BJ (cell line): ENCODE results near the gene ERGIC1. TPM values are rescaled to one million over a fixed set of nuclear protein-coding genes. Genes with fewer than 3 reads are reported as not detected.
"Not testable (repeated sequence)": the region's sequence is repeated elsewhere in the genome, so short reads cannot be mapped to it uniquely, and the experiment has no call there.

ENCODE experiments used
- CTCF ChIA-PET: fragments of 350-600 bp; formaldehyde crosslinking; extraction: SDS; loops from one replicate; lab custom pipeline; 2021; ENCODE audit warnings: antibody characterized with exemption, inconsistent platforms; lab: Yijun Ruan, JAX
- POLR2A ChIA-PET: fragments of 300-600 bp; sonication (Branson Sonifier 250); formaldehyde crosslinking; extraction: SDS; loops from one replicate; lab custom pipeline; 2021; ENCODE audit warnings: antibody characterized with exemption; lab: Charles Lee
- DNase-seq: peaks from one replicate; pipeline ENCODE4 v3.0.0-alpha.2; 2011; ENCODE audit warnings: low read depth
- H3K27me3 ChIP-seq: 2 replicates; pipeline ENCODE4 v1.6.0; 2011; ENCODE audit warnings: low read length; ENCODE audit not compliant: control insufficient read depth, insufficient read depth
- H3K36me3 ChIP-seq: 2 replicates; pipeline ENCODE4 v1.5.1; 2011; ENCODE audit warnings: low read length; ENCODE audit not compliant: control insufficient read depth, insufficient read depth
- H3K4me3 ChIP-seq: 2 replicates; pipeline ENCODE4 v1.5.1; 2011; ENCODE audit warnings: low read depth, mild to moderate bottlenecking, control low read depth, low read length
- CTCF ChIP-seq: IDR thresholded peaks from 2 replicates; pipeline ENCODE4 v1.5.1; 2011; ENCODE audit warnings: low read depth, mild to moderate bottlenecking, control low read depth, inconsistent platforms, low read length, moderate library complexity; ENCODE audit not compliant: insufficient read depth
- polyA plus RNA-seq: library from polyadenylated mRNA; depleted of rRNA; stranded (reverse); fragments of >200 nt; gene quantifications from 2 replicates; pipeline ENCODE4 v1.2.3, GENCODE V29; 2011

The ERGIC1 gene
- polyA plus RNA-seq, 1 experiment = 216 TPM

DNA sequence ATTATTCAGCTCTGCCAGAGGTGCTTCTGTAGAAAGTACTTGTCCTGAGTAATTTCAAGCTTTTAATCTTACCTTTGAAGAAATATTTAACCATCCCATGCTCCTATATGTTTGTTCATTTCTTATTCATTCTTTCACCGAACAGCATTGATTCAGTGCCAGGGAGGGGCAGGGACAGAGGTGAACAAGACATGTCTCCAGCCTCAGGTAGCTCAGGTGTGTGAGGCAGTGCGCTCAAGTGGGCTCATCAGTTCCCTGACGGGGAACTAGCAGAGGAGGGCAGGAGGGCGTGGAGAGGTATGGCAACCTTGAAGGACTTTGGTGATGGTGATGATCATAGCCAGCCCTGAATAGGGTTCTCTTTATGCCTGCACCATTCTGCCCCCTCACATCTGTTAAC lies 25.9 kb downstream of the ERGIC1 start:
- CTCF ChIA-PET = interaction anchor here (0.6 to 1.8 kb wide), 5 partner anchors 9 to 1023 kb away, joined by 3 to 5 read pairs (median 3); no protein-coding TSS in a partner anchor
- Histone ChIP-seq H3K27me3 (no peaks in the 10 kb centered on the region), H3K4me3 (no peak overlapping the region), H3K36me3 (no peaks in the 10 kb centered on the region)
- TF ChIP-seq CTCF = no peak
- POLR2A ChIA-PET = interaction anchor here (1.0 to 1.8 kb wide), 3 partner anchors 84 to 93 kb away, joined by 3 to 8 read pairs (median 8); no protein-coding TSS in a partner anchor
- DNase-seq = no peak

DNA sequence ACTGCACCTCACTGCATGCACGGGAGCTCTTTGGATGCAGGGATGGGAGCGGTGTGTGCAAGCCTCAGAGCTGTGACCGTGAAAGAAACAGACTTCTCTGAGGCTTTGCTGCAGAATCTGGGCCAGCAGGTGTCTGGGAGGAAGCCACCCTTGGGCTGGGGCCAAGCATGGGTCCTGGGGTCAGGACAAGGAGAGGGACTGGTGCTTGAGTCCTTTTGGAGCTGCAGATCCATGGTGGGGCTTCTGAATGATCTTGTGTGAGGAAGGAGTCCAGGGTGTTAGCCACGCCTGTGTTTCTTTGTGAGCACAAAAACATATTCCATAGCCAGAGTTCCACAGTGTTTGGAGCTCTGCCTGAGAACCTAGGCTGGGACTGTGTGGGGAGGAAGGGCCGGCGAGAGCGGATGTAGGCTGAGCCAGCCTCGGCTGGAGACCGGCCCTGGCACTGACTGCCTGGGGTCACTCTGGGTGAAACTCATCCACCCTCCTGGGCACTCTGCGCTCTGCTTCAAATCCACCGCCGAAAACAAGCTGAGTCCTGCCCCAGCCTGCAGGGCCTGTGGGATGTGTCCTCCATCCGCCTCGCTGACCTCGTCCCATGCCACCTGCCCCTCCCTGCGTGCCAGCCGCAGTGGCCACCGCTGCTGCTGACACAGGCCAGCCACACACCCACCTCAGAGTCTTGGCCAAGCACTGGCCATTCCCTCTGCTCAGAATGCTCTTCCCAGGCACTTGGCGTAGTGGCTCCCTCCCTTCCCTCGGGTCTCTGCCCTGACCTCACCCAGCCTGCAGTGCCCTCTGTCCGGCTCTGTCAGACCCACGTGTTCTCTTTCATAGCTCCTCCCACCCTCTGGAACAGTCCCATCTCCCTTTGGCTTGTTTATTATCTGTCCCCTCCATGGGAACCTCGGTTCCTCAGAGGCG lies 26.7 kb downstream of the ERGIC1 start:
- no peak for DNase-seq
- Histone ChIP-seq H3K4me3 (no peak overlapping the region), H3K27me3 (no peaks in the 10 kb centered on the region), H3K36me3 (no peaks in the 10 kb centered on the region)
- ChIA-PET POLR2A (interaction anchor here (0.5 to 1.1 kb wide), 3 partner anchors 85 to 94 kb away, joined by 3 to 8 read pairs (median 4); partner anchors contain the start of gene DUSP1), CTCF (interaction anchor here (0.6 to 1.8 kb wide), 4 partner anchors 8 to 1022 kb away, joined by 3 to 5 read pairs (median 3); no protein-coding TSS in a partner anchor)
- TF ChIP-seq CTCF = no peak

DNA sequence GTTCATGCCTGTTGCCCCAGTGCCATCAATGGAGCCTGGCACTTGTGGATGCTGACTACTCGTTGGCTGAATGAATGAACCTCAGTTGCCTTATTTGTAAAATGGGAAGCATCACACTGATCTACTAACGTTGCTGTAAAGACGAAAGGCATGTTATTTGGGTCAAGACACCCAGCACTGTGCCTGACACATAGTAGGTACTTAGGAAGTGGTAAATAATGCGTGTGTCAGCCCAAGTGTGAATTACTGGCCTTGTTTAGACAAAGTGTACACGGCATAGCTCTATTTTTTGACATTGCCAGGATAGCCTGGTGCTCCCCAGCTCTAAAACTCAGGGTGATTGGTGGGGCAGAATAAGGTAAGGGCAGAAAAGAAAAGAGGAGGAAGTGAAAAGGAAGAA lies 27.4 kb downstream of the ERGIC1 start:
- DNase-seq = no peak
- no peaks in the 10 kb centered on the region for H3K36me3 ChIP-seq
- TF ChIP-seq CTCF = no peak
- H3K4me3 ChIP-seq = no peak overlapping the region
- ChIA-PET CTCF (interaction anchor here (1.8 kb wide), 1 partner anchor 8 kb away, joined by 5 read pairs; no protein-coding TSS in a partner anchor), POLR2A (interaction anchor here (0.5 kb wide), 1 partner anchor 90 kb away, joined by 4 read pairs; the partner anchor contains the start of gene DUSP1)
- H3K27me3 ChIP-seq = no peaks in the 10 kb centered on the region

DNA sequence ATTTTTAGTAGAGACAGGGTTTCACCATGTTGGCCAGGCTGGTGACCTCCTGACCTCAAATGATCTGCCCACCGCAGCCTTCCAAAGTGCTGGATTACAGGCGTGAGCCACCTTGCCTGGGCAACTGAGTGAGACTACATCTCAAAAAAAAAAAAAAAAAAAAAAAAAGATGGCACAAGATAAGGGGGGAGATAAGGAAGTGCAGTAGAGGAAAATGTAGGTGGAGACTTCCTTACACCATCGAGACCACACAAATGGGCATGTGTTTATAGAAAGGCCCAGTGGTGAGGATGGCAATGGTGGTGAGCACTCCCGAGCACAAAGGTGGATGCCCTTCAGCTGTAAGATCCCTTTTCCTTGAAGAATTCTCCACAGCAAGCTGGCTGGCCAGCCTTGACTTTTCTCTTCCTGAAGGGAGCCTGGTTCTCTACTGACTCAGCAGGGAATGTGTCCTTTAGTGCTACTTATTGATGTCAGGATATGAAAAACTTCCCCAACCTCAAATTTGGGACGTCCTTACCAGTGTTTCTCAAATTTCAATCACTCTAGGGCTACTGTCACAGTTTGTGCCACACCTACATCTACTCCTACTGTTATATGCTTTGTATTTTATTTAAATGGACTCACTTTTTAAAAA lies 28.2 kb downstream of the ERGIC1 start:
- POLR2A ChIA-PET = no interaction called here
- H3K4me3 ChIP-seq = no peak overlapping the region
- DNase-seq = no peak
- CTCF ChIA-PET = interaction anchor here (1.0 kb wide), 1 partner anchor 16 kb away, joined by 3 read pairs; no protein-coding TSS in a partner anchor
- no peak for TF ChIP-seq CTCF
- no peaks in the 10 kb centered on the region for H3K27me3 ChIP-seq
- no peaks in the 10 kb centered on the region for H3K36me3 ChIP-seq

DNA sequence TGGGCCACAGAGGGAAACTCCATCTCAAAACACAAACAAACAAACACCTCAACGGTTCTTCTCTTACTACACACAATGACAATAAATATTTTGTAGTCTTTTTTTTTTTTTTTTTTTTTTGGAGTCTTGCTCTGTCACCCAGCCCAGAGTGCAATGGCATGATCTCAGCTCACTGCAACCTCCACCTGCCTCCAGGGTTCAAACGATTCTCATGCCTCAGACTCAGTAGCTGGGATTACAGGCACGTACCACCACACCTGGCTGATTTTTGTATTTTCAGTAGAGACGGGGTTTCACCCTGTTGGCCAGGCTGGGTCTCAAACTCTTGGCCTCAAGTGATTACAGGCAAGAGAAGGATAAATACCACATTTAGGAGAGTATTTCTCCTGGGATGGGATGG lies 30.1 kb downstream of the ERGIC1 start:
- H3K27me3 ChIP-seq, POLR2A ChIA-PET, DNase-seq, H3K4me3 ChIP-seq, H3K36me3 ChIP-seq: not testable (repeated sequence)
- CTCF ChIA-PET = interaction anchor here (1.5 kb wide), 1 partner anchor 92 kb away, joined by 3 read pairs; no protein-coding TSS in a partner anchor
